ENCODE results near the gene SLC13A4. TPM values are rescaled to one million over a fixed set of nuclear protein-coding genes. Genes with fewer than 3 reads are reported as not detected.

SLC13A4 gene
- total and polyA plus RNA-seq, 2 donors (not counting 3 experiments of a cell fraction or from before 2014, with no cell fraction given) = not detected

DNA sequence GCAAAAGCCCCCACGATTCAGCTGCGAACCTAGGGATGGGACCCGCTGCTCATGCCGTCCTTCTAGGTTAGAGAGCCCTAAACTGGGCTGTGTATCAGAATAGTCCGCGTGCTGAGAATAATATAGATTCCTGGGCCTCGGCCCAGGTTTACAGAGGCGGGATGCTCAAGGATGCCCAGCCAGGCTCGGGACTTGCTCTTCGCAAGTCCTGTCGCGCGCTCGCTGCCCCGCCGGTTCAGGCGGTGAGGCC lies 65.9 kb downstream of the SLC13A4 start:
- Histone ChIP-seq H3K4me2 (ENCODE audit: insufficient read depth, low read length) (peak overlapping the region; percentile 73), H3K9ac (replicated peaks; ENCODE audit: extremely low read depth, insufficient read depth, low read length) (peak overlapping the region; percentile 40), H3K79me2 (ENCODE audit: control insufficient read depth, insufficient read depth, low read length) (peaks cover 36% of the 10 kb centered on the region), H3K36me3 (ENCODE audit: control insufficient read depth in 2 of 2, extremely low read depth in 1 of 2, insufficient read depth in 2 of 2, low read length in 2 of 2) (no peaks in the 10 kb centered on the region), H3K27me3 (ENCODE audit: control insufficient read depth in 2 of 2, insufficient read depth in 2 of 2, low read length in 2 of 2) (no peaks in the 10 kb centered on the region), H3K4me1 (ENCODE audit: control insufficient read depth, extremely low read depth, insufficient read depth, low read length) (peaks cover 36% of the 10 kb centered on the region), H3K27ac (ENCODE audit: insufficient read depth, low read depth, low read length) (peak overlapping the region; percentile 91), H2AFZ (ENCODE audit: low read depth, low read length) (peak overlapping the region; percentile 69), H3K9me3 (replicated peaks; ENCODE audit: control insufficient read depth, insufficient read depth, low read length) (no peaks in the 10 kb centered on the region), H4K20me1 (replicated peaks; ENCODE audit: control insufficient read depth, extremely low read depth, insufficient read depth, low read length) (no peaks in the 10 kb centered on the region), H3K4me3 (replicated peaks in 1 of 3; ENCODE audit: insufficient read depth in 1 of 3, low read depth in 1 of 3, low read length in 3 of 3) (peak overlapping the region in 1 of 3 experiments; percentile 91), H3K9me1 (replicated peaks; ENCODE audit: control insufficient read depth, extremely low read depth, insufficient read depth, low read length) (no peaks in the 10 kb centered on the region)
- intact Hi-C loops (cut with micrococcal nuclease) (loop anchor here (1.0 to 10.0 kb wide), 6 partner anchors 11 to 1923 kb away; partner anchors contain the start of genes CNOT4 and MTPN), dilution Hi-C loops (cut with MboI; ENCODE audit: extremely low pct_ligation_motif_present, low sequenced_read_pairs) (no loop called here)
- POLR2A ChIA-PET = no interaction called here
- no peak for FAIRE-seq
- CTCF ChIA-PET = interaction anchor here (0.7 to 5.7 kb wide), 8 partner anchors 11 to 388 kb away, joined by 3 to 51 read pairs (median 4); no protein-coding TSS in a partner anchor
- no peak for TF ChIP-seq FOS (IDR thresholded peaks at IDR 0.05; ENCODE audit: borderline replicate concordance, insufficient read depth, low read length)
- no peak for TF ChIP-seq POLR2AphosphoS5 (IDR thresholded peaks at IDR 0.05; ENCODE audit: insufficient read depth, low read depth, low read length)
- no peak for TF ChIP-seq POLR2A (IDR thresholded peaks at IDR 0.05; ENCODE audit: low read depth, low read length)
- TF ChIP-seq JUN (IDR thresholded peaks at IDR 0.05; ENCODE audit: borderline replicate concordance, insufficient read depth, insufficient read length, low read depth) = no peak
- no peak for TF ChIP-seq MYC (IDR thresholded peaks at IDR 0.05; ENCODE audit: low read depth, low read length)
- TF ChIP-seq, protein P1, sequence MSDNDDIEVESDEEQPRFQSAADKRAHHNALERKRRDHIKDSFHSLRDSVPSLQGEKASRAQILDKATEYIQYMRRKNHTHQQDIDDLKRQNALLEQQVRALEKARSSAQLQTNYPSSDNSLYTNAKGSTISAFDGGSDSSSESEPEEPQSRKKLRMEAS (IDR thresholded peaks at IDR 0.05; ENCODE audit: insufficient read depth, insufficient read length) = no peak
- TF ChIP-seq EZH2 (IDR thresholded peaks at IDR 0.05; ENCODE audit: borderline replicate concordance, low read depth, low read length, severe bottlenecking) = no peak
- peak in 1 of 2 donors; percentile 62 for TF ChIP-seq CTCF (IDR thresholded peaks at IDR 0.05; ENCODE audit: extremely low read depth in 1 of 2, insufficient read depth in 1 of 2, low read depth in 1 of 2, low read length in 2 of 2)
- no peak for DNase-seq (ENCODE audit: low read depth, low spot score)
- BruUV-seq (replicated peaks) = no TSS peak
